ENCODE measurements around the gene DPPA5. TPM values are rescaled to one million over a fixed set of nuclear protein-coding genes. Genes with fewer than 3 reads are reported as not detected.

Gene DPPA5
- total RNA-seq, 1 experiment from 2014 or later = not detected

DNA sequence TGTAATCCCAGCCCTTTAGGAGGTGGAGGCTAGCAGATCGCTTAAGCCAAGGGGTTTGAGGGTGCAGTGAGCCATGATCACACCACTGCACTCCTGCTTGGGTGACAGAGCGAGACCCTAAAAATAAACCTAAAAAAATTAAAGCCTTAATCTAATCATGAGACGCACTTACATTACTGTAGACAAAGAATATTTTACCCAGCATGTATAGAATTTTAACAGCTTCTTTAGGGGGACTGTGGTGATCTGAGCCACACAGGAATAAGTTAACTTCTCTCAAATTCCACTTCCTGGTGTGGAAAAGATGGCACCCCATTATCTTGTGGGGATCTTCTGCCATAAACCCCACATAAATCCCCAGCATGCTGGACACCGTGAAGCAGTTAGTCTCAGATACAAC, 17.9 kb upstream of the DPPA5 start:
- no TSS peak for BruUV-seq (replicated peaks)
- no peak for DNase-seq
- H3K9me3 ChIP-seq = no peaks in the 10 kb centered on the region
- Mint-ChIP-seq H3K27me3 (ENCODE audit: insufficient read depth, unreplicated experiment) (no peaks in the 10 kb centered on the region), H3K27ac (ENCODE audit: unreplicated experiment) (no peak overlapping the region), H3K4me1 (ENCODE audit: low read depth, unreplicated experiment) (no peaks in the 10 kb centered on the region), H3K36me3 (ENCODE audit: insufficient read depth, unreplicated experiment) (no peaks in the 10 kb centered on the region), H3K4me3 (ENCODE audit: unreplicated experiment) (no peak overlapping the region), H3K9me3 (ENCODE audit: unreplicated experiment) (no peaks in the 10 kb centered on the region)
- TF ChIP-seq, protein P1, sequence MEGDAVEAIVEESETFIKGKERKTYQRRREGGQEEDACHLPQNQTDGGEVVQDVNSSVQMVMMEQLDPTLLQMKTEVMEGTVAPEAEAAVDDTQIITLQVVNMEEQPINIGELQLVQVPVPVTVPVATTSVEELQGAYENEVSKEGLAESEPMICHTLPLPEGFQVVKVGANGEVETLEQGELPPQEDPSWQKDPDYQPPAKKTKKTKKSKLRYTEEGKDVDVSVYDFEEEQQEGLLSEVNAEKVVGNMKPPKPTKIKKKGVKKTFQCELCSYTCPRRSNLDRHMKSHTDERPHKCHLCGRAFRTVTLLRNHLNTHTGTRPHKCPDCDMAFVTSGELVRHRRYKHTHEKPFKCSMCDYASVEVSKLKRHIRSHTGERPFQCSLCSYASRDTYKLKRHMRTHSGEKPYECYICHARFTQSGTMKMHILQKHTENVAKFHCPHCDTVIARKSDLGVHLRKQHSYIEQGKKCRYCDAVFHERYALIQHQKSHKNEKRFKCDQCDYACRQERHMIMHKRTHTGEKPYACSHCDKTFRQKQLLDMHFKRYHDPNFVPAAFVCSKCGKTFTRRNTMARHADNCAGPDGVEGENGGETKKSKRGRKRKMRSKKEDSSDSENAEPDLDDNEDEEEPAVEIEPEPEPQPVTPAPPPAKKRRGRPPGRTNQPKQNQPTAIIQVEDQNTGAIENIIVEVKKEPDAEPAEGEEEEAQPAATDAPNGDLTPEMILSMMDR (IDR thresholded peaks at IDR 0.05; ENCODE audit: insufficient read depth in 1 of 2, low read depth in 1 of 2, low read length in 1 of 2, severe bottlenecking in 1 of 2, unreplicated experiment in 1 of 2) = no peak
- peaks cover 8% of the 10 kb centered on the region for H3K4me1 ChIP-seq
- POLR2A ChIA-PET = no interaction called here
- H3K4me3 ChIP-seq (ENCODE audit: low read depth, low read length) = no peak overlapping the region
- CTCF ChIA-PET = no interaction called here
- intact Hi-C loops (cut with micrococcal nuclease; ENCODE audit: unreplicated experiment) = no loop called here
- no peaks in the 10 kb centered on the region for H3K36me3 ChIP-seq (ENCODE audit: control insufficient read depth, insufficient read depth, low read length)
- H3K27me3 ChIP-seq (replicated peaks; ENCODE audit: control insufficient read depth, insufficient read depth, low read length) = no peaks in the 10 kb centered on the region

DNA sequence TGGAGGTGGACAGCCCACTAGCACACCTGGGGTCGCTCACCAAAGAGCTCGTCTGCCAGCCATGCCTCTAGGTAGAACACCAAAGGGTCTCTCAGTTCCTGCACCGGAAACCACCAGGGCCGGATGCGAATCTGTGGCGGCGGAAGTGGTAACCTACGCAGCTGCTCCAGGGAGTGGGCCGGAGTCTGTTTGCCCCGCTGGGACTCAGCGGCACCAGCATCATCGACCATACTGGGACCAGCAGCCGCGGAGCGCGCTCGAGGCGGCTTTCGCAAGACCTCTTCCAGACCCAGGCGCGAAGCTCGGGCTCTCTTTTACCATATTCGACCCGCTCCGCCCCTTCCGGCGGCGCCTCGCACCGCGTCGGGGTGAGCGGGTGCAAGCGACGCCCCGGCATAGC, 15.5 kb upstream of the DPPA5 start, which contains the start of gene OOEP:
Gene OOEP (minus strand): TSS at position 335 of the 400 bp plus-strand sequence. CDS start 105 bp downstream, at position 230.
- DNase-seq = no peak
- TF ChIP-seq, protein P1 (IDR thresholded peaks at IDR 0.05; ENCODE audit: insufficient read depth in 1 of 2, low read depth in 1 of 2, low read length in 1 of 2, severe bottlenecking in 1 of 2, unreplicated experiment in 1 of 2) = no peak
- CTCF ChIA-PET = no interaction called here
- no peaks in the 10 kb centered on the region for H3K27me3 ChIP-seq (replicated peaks; ENCODE audit: control insufficient read depth, insufficient read depth, low read length)
- no TSS peak for BruUV-seq (replicated peaks)
- Mint-ChIP-seq H3K9me3 (ENCODE audit: unreplicated experiment) (no peaks in the 10 kb centered on the region), H3K4me1 (ENCODE audit: low read depth, unreplicated experiment) (no peaks in the 10 kb centered on the region), H3K4me3 (ENCODE audit: unreplicated experiment) (no peak within 1 kb of the TSS), H3K27ac (ENCODE audit: unreplicated experiment) (no peak within 1 kb of the TSS), H3K27me3 (ENCODE audit: insufficient read depth, unreplicated experiment) (no peaks in the 10 kb centered on the region), H3K36me3 (ENCODE audit: insufficient read depth, unreplicated experiment) (no peaks in the 10 kb centered on the region)
- no peaks in the 10 kb centered on the region for H3K36me3 ChIP-seq (ENCODE audit: control insufficient read depth, insufficient read depth, low read length)
- POLR2A ChIA-PET = no interaction called here
- intact Hi-C loops (cut with micrococcal nuclease; ENCODE audit: unreplicated experiment) = no loop called here
- no peaks in the 10 kb centered on the region for H3K9me3 ChIP-seq
- H3K4me1 ChIP-seq = no peaks in the 10 kb centered on the region
- no peak within 1 kb of the TSS for H3K4me3 ChIP-seq (ENCODE audit: low read depth, low read length)

DNA sequence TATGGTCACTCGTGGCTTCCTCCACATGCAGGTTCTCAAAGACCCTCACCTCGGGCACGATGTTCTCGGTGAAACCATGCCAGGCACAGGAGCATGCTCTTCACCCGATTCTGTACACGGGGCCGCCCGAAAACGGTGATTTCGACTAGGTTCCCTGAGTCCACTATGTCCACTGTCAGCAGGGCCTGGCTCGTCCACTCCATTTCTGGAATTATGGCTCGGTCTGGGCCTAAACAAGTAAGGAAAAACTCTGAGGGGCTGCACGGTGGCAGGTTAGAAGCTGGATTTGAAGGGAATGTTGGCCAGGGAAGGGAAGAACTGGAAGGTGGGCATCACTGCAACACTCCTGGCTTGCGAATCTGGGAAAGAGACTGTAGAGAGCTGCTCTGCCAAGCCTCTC, 15.1 kb upstream of the DPPA5 start:
- Histone ChIP-seq H3K4me1 (no peaks in the 10 kb centered on the region), H3K9me3 (no peaks in the 10 kb centered on the region), H3K36me3 (ENCODE audit: control insufficient read depth, insufficient read depth, low read length) (no peaks in the 10 kb centered on the region), H3K27me3 (replicated peaks; ENCODE audit: control insufficient read depth, insufficient read depth, low read length) (no peaks in the 10 kb centered on the region), H3K4me3 (ENCODE audit: low read depth, low read length) (no peak overlapping the region)
- H3K9me3 Mint-ChIP-seq (ENCODE audit: unreplicated experiment) = no peaks in the 10 kb centered on the region
- no TSS peak for BruUV-seq (replicated peaks)
- H3K4me3 Mint-ChIP-seq (ENCODE audit: unreplicated experiment) = no peak overlapping the region
- no peak overlapping the region for H3K27ac Mint-ChIP-seq (ENCODE audit: unreplicated experiment)
- intact Hi-C loops (cut with micrococcal nuclease; ENCODE audit: unreplicated experiment) = no loop called here
- ChIA-PET POLR2A (no interaction called here), CTCF (no interaction called here)
- no peaks in the 10 kb centered on the region for H3K27me3 Mint-ChIP-seq (ENCODE audit: insufficient read depth, unreplicated experiment)
- no peaks in the 10 kb centered on the region for H3K36me3 Mint-ChIP-seq (ENCODE audit: insufficient read depth, unreplicated experiment)
- DNase-seq = no peak
- no peaks in the 10 kb centered on the region for H3K4me1 Mint-ChIP-seq (ENCODE audit: low read depth, unreplicated experiment)
- TF ChIP-seq, protein P1 (IDR thresholded peaks at IDR 0.05; ENCODE audit: insufficient read depth in 1 of 2, low read depth in 1 of 2, low read length in 1 of 2, severe bottlenecking in 1 of 2, unreplicated experiment in 1 of 2) = no peak
